CD14-positive monocyte (primary cell): Measurements from ENCODE around the gene THAP2. TPM values are rescaled to one million over a fixed set of nuclear protein-coding genes. Genes with fewer than 3 reads are reported as not detected.

Source experiments
- DNase-seq, 3 donors: peaks; one replicate each; pipeline ENCODE4 v3.0.0-alpha.2; 2011 to 2022
- H2AFZ ChIP-seq: 2 replicates; pipeline ENCODE4 v1.6.0; 2012; ENCODE audit warnings: mild to moderate bottlenecking, low read depth, low read length, inconsistent platforms; ENCODE audit not compliant: insufficient read depth, poor library complexity, severe bottlenecking
- H3K27ac ChIP-seq, 2 donors: 1 replicate in 1 of 2; 2 replicates in 1 of 2; pipeline ENCODE4 v1.5.1; 2012 to 2013; ENCODE audit warnings: low read length in 2 of 2, control low read depth in 1 of 2, inconsistent platforms in 1 of 2, low read depth in 1 of 2, mild to moderate bottlenecking in 1 of 2
- H3K27me3 ChIP-seq, 2 donors: one replicate each; pipeline versions ENCODE4 v1.6.0 to v1.6.1; 2011 to 2013; ENCODE audit warnings: low read length in 2 of 2; ENCODE audit not compliant: control insufficient read depth in 2 of 2, insufficient read depth in 2 of 2
- H3K36me3 ChIP-seq, 2 donors: replicated peaks in 1 of 2; 1 replicate in 1 of 2; 2 replicates in 1 of 2; pipeline versions ENCODE4 v1.5.1 to v1.6.1; 2012 to 2013; ENCODE audit warnings: low read length in 2 of 2, control low read depth in 1 of 2, inconsistent platforms in 1 of 2, mild to moderate bottlenecking in 1 of 2; ENCODE audit not compliant: insufficient read depth in 2 of 2, control insufficient read depth in 1 of 2
- H3K4me1 ChIP-seq, 2 donors: 1 replicate in 1 of 2; 2 replicates in 1 of 2; pipeline versions ENCODE4 v1.5.1 to v1.6.1; 2012 to 2013; ENCODE audit warnings: low read length in 2 of 2, control low read depth in 1 of 2, inconsistent platforms in 1 of 2, mild to moderate bottlenecking in 1 of 2, moderate library complexity in 1 of 2; ENCODE audit not compliant: insufficient read depth in 2 of 2, control insufficient read depth in 1 of 2
- H3K4me2 ChIP-seq: replicated peaks from 2 replicates; pipeline ENCODE3; 2012; ENCODE audit warnings: low read length, moderate library complexity, mild to moderate bottlenecking; ENCODE audit not compliant: poor library complexity, severe bottlenecking; ENCODE audit errors: extremely low read depth
- H3K4me3 ChIP-seq, 3 experiments: fragments of 200-600 bp in 1 of 3; sonication (generic) in 1 of 3; replicated peaks in 1 of 3; 1 replicate in 2 of 3; 2 replicates in 1 of 3; pipeline ENCODE4 v1.5.1; 2011 to 2013; ENCODE audit warnings: low read length in 3 of 3, mild to moderate bottlenecking in 3 of 3, control low read depth in 2 of 3, low read depth in 2 of 3, inconsistent platforms in 1 of 3, moderate library complexity in 1 of 3
- H3K79me2 ChIP-seq: 2 replicates; pipeline ENCODE4 v1.6.0; 2012; ENCODE audit warnings: mild to moderate bottlenecking, control low read depth, inconsistent platforms, low read length, moderate library complexity; ENCODE audit not compliant: insufficient read depth
- H3K9ac ChIP-seq: 2 replicates; pipeline ENCODE4 v1.6.0; 2017; ENCODE audit warnings: low read length, mild to moderate bottlenecking; ENCODE audit not compliant: insufficient read depth, poor library complexity, severe bottlenecking
- H3K9me3 ChIP-seq, 2 donors: replicated peaks in 1 of 2; 1 replicate in 1 of 2; 2 replicates in 1 of 2; pipeline versions ENCODE4 v1.5.1 to v1.6.1; 2012 to 2013; ENCODE audit warnings: low read length in 2 of 2, control low read depth in 1 of 2; ENCODE audit not compliant: control insufficient read depth in 1 of 2, insufficient read depth in 1 of 2
- H4K20me1 ChIP-seq: 2 replicates; pipeline ENCODE4 v1.6.0; 2012; ENCODE audit warnings: mild to moderate bottlenecking, low read length, control low read depth, moderate library complexity; ENCODE audit not compliant: insufficient read depth
- H3K27ac Mint-ChIP-seq, 7 donors: one replicate each; pipeline ENCODE4 v1.8.0; 2020; ENCODE audit warnings: mild to moderate bottlenecking in 7 of 7, mixed read lengths in 7 of 7, moderate library complexity in 6 of 7, inconsistent platforms in 2 of 7
- H3K27me3 Mint-ChIP-seq, 3 donors: one replicate each; pipeline ENCODE4 v1.8.0; 2021 to 2022; ENCODE audit warnings: low read depth in 3 of 3, mild to moderate bottlenecking in 3 of 3, mixed read lengths in 3 of 3, moderate library complexity in 3 of 3, inconsistent platforms in 1 of 3
- H3K36me3 Mint-ChIP-seq, 2 donors: one replicate each; pipeline ENCODE4 v1.8.0; 2020; ENCODE audit warnings: mixed read lengths in 2 of 2, inconsistent platforms in 1 of 2, mild to moderate bottlenecking in 1 of 2
- H3K4me1 Mint-ChIP-seq: one replicate; pipeline ENCODE4 v1.8.0; 2020; ENCODE audit warnings: mild to moderate bottlenecking, mixed read lengths
- H3K4me3 Mint-ChIP-seq, 2 donors: one replicate each; pipeline ENCODE4 v1.8.0; 2020; ENCODE audit warnings: mild to moderate bottlenecking in 2 of 2, mixed read lengths in 2 of 2, moderate library complexity in 1 of 2
- H3K9me3 Mint-ChIP-seq, 7 donors: one replicate each; pipeline ENCODE4 v1.8.0; 2020 to 2022; ENCODE audit warnings: mixed read lengths in 7 of 7, mild to moderate bottlenecking in 6 of 7, moderate library complexity in 6 of 7, inconsistent platforms in 2 of 7
- CTCF ChIP-seq: fragments of 200-600 bp; IDR thresholded peaks from one replicate; pipeline ENCODE4 v1.8.0; 2022; ENCODE audit warnings: antibody characterized with exemption, mild to moderate bottlenecking
- WGBS: methylation state at CpG from one replicate; pipeline ENCODE4 v1.1.5; 2013; ENCODE audit warnings: missing lambda C conversion rate; ENCODE audit not compliant: insufficient coverage; 5-methylcytosine and 5-hydroxymethylcytosine counted together
- intact Hi-C, 2 donors: fragments of 100-400 bp; cut with micrococcal nuclease; formaldehyde crosslinking; loops; one replicate each; pipeline versions ENCODE4 v1.15.0 to v1.15.1; 2023
- polyA plus RNA-seq, 3 donors: library from polyadenylated mRNA; depleted of rRNA in 1 of 3; unstranded in 2 of 3; stranded (reverse) in 1 of 3; fragments of 300-500 nt in 2 of 3; fragments of >200 nt in 1 of 3; fragmentation: Illumina TruSeq in 2 of 3; gene quantifications; 1 replicate in 2 of 3; 2 replicates in 1 of 3; pipeline ENCODE4 v1.2.3, GENCODE V29; 2012 to 2021

THAP2 gene
- polyA plus RNA-seq, 3 donors, result 3.5 to 16.3 (median 4.3) TPM

DNA sequence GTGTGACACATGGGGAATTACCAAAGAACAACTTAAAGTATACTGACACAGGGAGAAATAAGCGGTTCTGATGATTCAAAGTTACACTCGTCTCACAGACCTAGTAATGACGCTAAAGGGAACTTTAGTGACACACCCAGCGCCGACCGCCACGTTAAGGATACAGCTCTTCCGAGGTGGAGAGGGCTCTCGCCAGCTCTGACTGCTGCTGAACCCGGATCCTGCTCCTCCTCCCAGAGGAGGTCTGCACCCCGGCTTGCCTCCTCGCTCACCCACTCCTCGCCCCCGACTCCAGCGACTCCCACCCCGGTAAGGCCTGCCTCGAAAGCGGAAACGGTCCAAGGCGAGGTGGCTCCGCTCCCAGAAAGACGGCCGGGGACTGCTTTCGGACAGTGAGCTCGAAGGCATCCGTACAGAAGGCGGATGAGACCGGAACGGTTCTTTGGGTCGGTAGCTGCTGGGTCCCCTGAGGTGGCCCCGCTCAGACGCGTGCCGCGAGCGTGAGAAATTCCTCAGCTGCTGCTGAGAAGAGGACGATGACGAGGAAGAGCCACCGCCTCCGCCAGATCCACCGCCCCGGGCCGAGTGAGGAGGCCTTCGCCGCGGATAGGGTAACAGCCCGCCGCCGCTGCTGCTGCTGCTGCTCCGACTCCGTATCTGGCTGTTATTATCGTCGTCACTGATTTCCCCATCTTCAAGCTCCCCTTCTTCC, 1.1 kb upstream of the THAP2 start:
- Histone ChIP-seq H3K27me3 (no peaks in the 10 kb centered on the region), H3K4me3 (peak overlapping the region; percentile 72 to 88 (median 84)), H2AFZ (no peak overlapping the region), H3K4me1 (peaks cover 24 to 27% of the 10 kb centered on the region in 2 donors), H3K4me2 (peak overlapping the region; percentile 88), H3K36me3 (peaks cover 25% of the 10 kb centered on the region in 2 donors), H3K9ac (peak overlapping the region; percentile 100), H3K79me2 (peaks cover 79% of the 10 kb centered on the region), H3K9me3 (no peaks in the 10 kb centered on the region), H3K27ac (peak overlapping the region; percentile 92 to 100), H4K20me1 (peaks cover 43% of the 10 kb centered on the region)
- H3K4me3 Mint-ChIP-seq, result peak overlapping the region; percentile 94 to 100
- no peak for TF ChIP-seq CTCF
- H3K36me3 Mint-ChIP-seq, result peaks cover 21 to 26% of the 10 kb centered on the region in 2 donors
- peaks cover 0 to 3% (median 0%) of the 10 kb centered on the region in 7 donors for H3K9me3 Mint-ChIP-seq
- H3K27me3 Mint-ChIP-seq, result peaks cover 0 to 2% (median 2%) of the 10 kb centered on the region in 3 donors
- intact Hi-C loops, result loop anchor here (10.0 kb wide), 2 partner anchors 92 to 172 kb away; partner anchors contain the start of genes RAB21 (in 1 of the 2) and TBC1D15 (in 1 of the 2)
- peak overlapping the region; percentile 100 for H3K27ac Mint-ChIP-seq
- DNase-seq, result peak; percentile 92 to 98 (median 96)
- peaks cover 22% of the 10 kb centered on the region for H3K4me1 Mint-ChIP-seq
- WGBS, result under 1% methylated on average over 52 of the region's 53 CpGs

DNA sequence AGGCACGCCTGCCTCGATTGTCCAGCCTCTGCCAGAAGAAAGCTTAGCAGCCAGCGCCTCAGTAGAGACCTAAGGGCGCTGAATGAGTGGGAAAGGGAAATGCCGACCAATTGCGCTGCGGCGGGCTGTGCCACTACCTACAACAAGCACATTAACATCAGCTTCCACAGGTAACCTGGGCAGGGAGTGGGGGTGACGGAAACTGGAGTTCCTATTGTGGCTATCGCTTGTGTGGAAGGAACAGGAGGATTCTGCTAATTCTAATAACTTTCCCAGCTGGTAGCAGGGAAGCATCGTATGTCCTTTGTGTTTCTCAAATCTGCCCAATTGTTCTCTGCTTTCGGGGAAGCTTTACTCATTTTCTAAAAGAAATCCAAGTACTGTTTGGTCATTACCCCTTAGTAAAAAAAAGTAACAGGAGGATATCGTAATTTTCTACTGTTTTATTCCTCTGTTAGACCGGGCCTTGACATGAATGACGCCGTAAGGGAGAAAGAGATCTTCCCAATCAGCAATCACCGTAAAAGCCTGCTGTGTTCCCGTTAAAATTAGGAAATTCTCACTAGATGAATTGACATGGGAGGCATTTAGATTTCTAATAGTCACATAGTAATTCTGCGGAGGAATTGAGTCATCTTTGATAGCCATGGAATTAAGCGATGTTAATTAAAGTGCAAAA, 449 bp downstream of the THAP2 start:
- Mint-ChIP-seq H3K27ac (peak overlapping the region; percentile 100), H3K36me3 (peaks cover 8 to 11% of the 10 kb centered on the region in 2 donors), H3K9me3 (peaks cover 0 to 3% (median 0%) of the 10 kb centered on the region in 7 donors), H3K4me3 (peak overlapping the region; percentile 94 to 100), H3K4me1 (peaks cover 22% of the 10 kb centered on the region), H3K27me3 (peaks cover 0 to 2% (median 2%) of the 10 kb centered on the region in 3 donors)
- H3K27ac ChIP-seq, result peak overlapping the region; percentile 92 to 100
- no peaks in the 10 kb centered on the region for H3K27me3 ChIP-seq
- H3K9me3 ChIP-seq, result no peaks in the 10 kb centered on the region
- H3K9ac ChIP-seq, result peak overlapping the region; percentile 100
- peak overlapping the region; percentile 78 for H2AFZ ChIP-seq
- TF ChIP-seq CTCF, result no peak
- intact Hi-C loops, result loop anchor here (10.0 kb wide), 2 partner anchors 90 to 170 kb away; partner anchors contain the start of genes RAB21 (in 1 of the 2) and TBC1D15 (in 1 of the 2)
- H3K36me3 ChIP-seq, result peaks cover 9 to 10% of the 10 kb centered on the region in 2 donors
- H4K20me1 ChIP-seq, result peaks cover 28% of the 10 kb centered on the region
- peak overlapping the region; percentile 72 to 88 (median 84) for H3K4me3 ChIP-seq
- peaks cover 63% of the 10 kb centered on the region for H3K79me2 ChIP-seq
- DNase-seq, result no peak
- peaks cover 24 to 27% of the 10 kb centered on the region in 2 donors for H3K4me1 ChIP-seq
- H3K4me2 ChIP-seq, result peak overlapping the region; percentile 88
- WGBS, result no CpG with 5 or more reads among the region's 20 CpGs
